Measurements from ENCODE around the gene RASSF6.

GRCh38 chr4:73617256-73617655, 3.0 kb downstream of the RASSF6 start:
- TF ChIP-seq REST (IDR thresholded peaks at IDR 0.05; ENCODE audit: insufficient replicate concordance, low read depth) (no peak), CTCF (IDR thresholded peaks at IDR 0.05; ENCODE audit: insufficient read depth, low read length) (no peak)
